Measurements from ENCODE around the gene FUT2. TPM values are rescaled to one million over a fixed set of nuclear protein-coding genes. Genes with fewer than 3 reads are reported as not detected.

Gene FUT2
- total RNA-seq, 2 donors from 2014 or later, result 125 to 141 TPM

DNA sequence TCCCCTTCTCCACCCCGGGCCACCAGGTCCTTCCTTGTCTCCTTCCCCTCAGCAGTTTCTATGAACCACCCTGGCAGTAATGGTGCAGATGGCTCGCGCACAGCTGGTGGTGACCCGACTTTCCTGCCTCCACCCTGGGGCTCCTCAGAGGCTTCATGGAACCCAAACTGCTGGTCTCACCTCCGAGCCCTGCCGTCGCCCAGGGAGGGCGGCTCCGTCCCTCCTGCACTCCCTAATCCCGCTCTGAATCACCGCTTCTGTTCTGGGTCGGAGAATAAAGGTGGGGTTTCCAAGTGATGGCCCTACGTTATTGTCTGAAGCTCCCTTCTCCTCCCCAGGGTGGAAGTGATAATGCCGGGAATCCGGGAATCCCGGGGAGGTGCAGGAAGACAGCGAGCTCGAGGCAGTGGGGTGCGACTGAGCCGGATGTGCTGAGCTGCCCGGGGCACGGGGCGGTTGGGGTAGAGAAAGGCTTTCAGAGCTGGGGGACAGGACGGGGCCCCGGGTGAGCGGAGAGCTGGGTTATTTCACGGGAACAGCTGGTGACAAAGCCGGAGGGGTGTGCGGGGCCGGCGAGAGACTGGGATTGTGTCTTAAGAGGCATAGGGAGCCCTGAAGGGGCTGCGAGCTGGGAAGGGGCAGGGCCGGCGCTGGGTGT, 711 bp downstream of the FUT2 start:
- peak overlapping the region; percentile 92 for H3K27ac ChIP-seq
- H3K9ac ChIP-seq (ENCODE audit: low read depth in 2 of 2, low read length in 2 of 2), result peak overlapping the region; percentile 88 to 96
- TF ChIP-seq, protein P1, sequence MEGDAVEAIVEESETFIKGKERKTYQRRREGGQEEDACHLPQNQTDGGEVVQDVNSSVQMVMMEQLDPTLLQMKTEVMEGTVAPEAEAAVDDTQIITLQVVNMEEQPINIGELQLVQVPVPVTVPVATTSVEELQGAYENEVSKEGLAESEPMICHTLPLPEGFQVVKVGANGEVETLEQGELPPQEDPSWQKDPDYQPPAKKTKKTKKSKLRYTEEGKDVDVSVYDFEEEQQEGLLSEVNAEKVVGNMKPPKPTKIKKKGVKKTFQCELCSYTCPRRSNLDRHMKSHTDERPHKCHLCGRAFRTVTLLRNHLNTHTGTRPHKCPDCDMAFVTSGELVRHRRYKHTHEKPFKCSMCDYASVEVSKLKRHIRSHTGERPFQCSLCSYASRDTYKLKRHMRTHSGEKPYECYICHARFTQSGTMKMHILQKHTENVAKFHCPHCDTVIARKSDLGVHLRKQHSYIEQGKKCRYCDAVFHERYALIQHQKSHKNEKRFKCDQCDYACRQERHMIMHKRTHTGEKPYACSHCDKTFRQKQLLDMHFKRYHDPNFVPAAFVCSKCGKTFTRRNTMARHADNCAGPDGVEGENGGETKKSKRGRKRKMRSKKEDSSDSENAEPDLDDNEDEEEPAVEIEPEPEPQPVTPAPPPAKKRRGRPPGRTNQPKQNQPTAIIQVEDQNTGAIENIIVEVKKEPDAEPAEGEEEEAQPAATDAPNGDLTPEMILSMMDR (IDR thresholded peaks at IDR 0.05), result no peak

DNA sequence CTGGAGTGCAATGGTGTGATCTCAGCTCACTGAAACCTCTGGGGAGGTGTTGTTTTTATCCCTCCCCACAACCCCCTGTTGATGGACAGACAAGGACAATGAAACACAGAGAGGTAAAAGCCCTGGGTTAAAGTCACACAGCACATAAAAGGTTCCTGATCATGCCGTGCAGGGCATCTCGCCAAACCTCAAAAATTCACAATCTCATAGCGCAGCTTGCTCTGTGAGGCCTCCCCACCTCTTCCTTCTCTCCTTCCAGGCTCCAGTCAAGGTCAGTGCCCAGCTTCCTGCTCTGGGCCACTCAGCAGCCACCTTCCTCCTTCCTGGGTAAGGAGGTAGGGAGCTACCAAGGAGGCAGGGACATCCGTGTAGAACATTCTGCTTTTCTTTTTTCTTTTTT, 2.3 kb downstream of the FUT2 start:
- H3K36me3 ChIP-seq, result no peaks in the 10 kb centered on the region
- peak; percentile 88 for DNase-seq
- H3K4me1 ChIP-seq, result no peaks in the 10 kb centered on the region
- intact Hi-C loops (cut with DNase I), result no loop called here
- no peaks in the 10 kb centered on the region for H3K9me3 ChIP-seq
- no peaks in the 10 kb centered on the region for H3K27me3 ChIP-seq
- H3K9ac ChIP-seq (ENCODE audit: low read depth in 2 of 2, low read length in 2 of 2), result peak overlapping the region in 1 of 2 donors; percentile 28
- TF ChIP-seq, protein P1 (IDR thresholded peaks at IDR 0.05), result no peak
- H3K4me3 ChIP-seq, result no peak overlapping the region
- H3K27ac ChIP-seq, result peak overlapping the region; percentile 10

More for the DNA sequence above, 711 bp downstream of the FUT2 start:
- Histone ChIP-seq H3K4me1 (no peaks in the 10 kb centered on the region), H3K4me3 (peak overlapping the region; percentile 57), H3K9me3 (no peaks in the 10 kb centered on the region), H3K36me3 (no peaks in the 10 kb centered on the region), H3K27me3 (no peaks in the 10 kb centered on the region)
- peak; percentile 46 for DNase-seq
- intact Hi-C loops (cut with DNase I), result no loop called here

DNA sequence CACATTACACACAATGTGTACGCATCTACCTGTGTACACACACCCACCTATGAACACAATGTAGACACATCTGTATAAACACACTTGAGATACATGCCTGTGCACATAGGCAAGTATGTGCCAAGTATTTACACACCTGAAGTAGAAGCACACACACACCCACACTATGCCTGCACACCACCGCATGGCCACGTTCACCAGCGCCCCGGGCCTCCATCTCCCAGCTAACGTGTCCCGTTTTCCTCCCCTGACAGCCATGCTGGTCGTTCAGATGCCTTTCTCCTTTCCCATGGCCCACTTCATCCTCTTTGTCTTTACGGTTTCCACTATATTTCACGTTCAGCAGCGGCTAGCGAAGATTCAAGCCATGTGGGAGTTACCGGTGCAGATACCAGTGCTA, 6.9 kb downstream of the FUT2 start:
- Histone ChIP-seq H3K4me3 (no peak overlapping the region), H3K4me1 (no peaks in the 10 kb centered on the region), H3K36me3 (no peaks in the 10 kb centered on the region), H3K9ac (ENCODE audit: low read depth in 2 of 2, low read length in 2 of 2) (no peak overlapping the region), H3K27ac (no peak overlapping the region), H3K27me3 (no peaks in the 10 kb centered on the region), H3K9me3 (no peaks in the 10 kb centered on the region)
- no peak for DNase-seq
- intact Hi-C loops (cut with DNase I), result no loop called here
- TF ChIP-seq, protein P1 (IDR thresholded peaks at IDR 0.05), result no peak

DNA sequence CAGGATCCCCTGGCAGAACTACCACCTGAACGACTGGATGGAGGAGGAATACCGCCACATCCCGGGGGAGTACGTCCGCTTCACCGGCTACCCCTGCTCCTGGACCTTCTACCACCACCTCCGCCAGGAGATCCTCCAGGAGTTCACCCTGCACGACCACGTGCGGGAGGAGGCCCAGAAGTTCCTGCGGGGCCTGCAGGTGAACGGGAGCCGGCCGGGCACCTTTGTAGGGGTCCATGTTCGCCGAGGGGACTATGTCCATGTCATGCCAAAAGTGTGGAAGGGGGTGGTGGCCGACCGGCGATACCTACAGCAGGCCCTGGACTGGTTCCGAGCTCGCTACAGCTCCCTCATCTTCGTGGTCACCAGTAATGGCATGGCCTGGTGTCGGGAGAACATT, 7.5 kb downstream of the FUT2 start:
- Histone ChIP-seq H3K9me3 (no peaks in the 10 kb centered on the region), H3K36me3 (no peaks in the 10 kb centered on the region), H3K27me3 (no peaks in the 10 kb centered on the region), H3K27ac (no peak overlapping the region), H3K4me1 (no peaks in the 10 kb centered on the region), H3K4me3 (no peak overlapping the region), H3K9ac (ENCODE audit: low read depth in 2 of 2, low read length in 2 of 2) (no peak overlapping the region)
- intact Hi-C loops (cut with DNase I), result no loop called here
- no peak for DNase-seq
- TF ChIP-seq, protein P1 (IDR thresholded peaks at IDR 0.05), result no peak

DNA sequence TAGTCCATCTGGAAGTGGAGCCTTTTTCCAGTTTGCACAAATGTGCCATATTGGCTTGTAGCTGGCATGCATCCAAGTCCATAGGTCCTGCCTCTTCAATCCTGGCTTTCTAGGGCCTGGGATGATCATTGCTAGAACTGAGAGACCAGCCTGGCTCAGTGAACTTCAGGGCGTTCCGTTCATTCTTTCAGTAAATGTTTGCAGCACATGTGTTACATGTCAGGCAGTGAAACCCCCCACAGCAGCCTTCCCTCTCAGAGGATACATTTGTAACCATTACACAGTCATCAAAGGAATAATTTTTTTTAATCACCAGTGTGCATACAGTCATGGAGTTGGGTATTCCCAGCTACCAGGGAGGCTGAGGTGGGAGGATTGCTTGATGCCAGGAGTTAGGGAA, 9.7 kb downstream of the FUT2 start:
- H3K9ac ChIP-seq (ENCODE audit: low read depth in 2 of 2, low read length in 2 of 2), result no peak overlapping the region
- no peak overlapping the region for H3K4me3 ChIP-seq
- no peaks in the 10 kb centered on the region for H3K36me3 ChIP-seq

More for the DNA sequence above, 9.7 kb downstream of the FUT2 start:
- TF ChIP-seq, protein P1 (IDR thresholded peaks at IDR 0.05), result no peak
- Histone ChIP-seq H3K27ac (no peak overlapping the region), H3K27me3 (no peaks in the 10 kb centered on the region), H3K9me3 (no peaks in the 10 kb centered on the region), H3K4me1 (no peaks in the 10 kb centered on the region)
- no peak for DNase-seq
- intact Hi-C loops (cut with DNase I), result no loop called here

Data from colonic mucosa (tissue), 4 donors.